Measurements from ENCODE around the gene FAM13B.
"Not testable (repeated sequence)": the region's sequence is repeated elsewhere in the genome, so short reads cannot be mapped to it uniquely, and the experiment has no call there.

The FAM13B gene

GRCh38 chr5:138032572-138033385, at the start of gene FAM13B:
Gene FAM13B, minus strand, starts transcription at chr5:138033079. Its CDS starts 13,968 bp downstream, at chr5:138019111.
- DNase-seq = peak; percentile 57 to 63

- DNase-seq = no peak
Observed at GRCh38 chr5:138082033-138082432, 49.2 kb upstream of the FAM13B start.

- no peak for DNase-seq
Observed at GRCh38 chr5:138078006-138078643, 45.2 kb upstream of the FAM13B start.

DNA sequence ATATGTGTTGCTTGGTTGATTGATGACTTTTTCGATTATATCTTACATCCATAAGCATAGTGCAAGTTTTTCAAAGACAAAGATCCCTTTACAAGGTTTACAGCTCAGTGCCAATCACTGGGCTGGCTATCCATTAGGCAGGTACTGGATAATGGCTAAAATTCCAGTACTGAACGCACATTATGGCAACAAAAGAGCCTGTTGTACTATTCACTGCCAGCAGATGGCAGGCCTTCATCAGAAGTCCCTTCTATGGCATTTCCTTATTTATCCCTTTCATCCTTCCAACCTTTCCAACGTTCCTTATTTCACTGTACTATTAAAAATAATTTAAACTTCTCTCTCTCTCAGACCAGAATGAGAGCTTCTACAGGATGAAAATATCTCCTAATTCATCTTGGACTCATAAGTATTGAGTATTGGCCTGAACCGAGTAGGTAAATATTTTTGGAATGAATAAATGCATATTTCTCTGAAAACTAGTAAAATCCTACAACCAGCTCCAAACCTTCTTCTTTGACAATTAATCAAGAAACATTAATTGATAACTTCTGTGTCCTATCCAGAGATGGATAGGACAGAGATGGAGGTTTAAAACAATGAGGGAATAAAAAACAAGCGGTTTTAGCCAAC, 44.3 kb upstream of the FAM13B start:
- peak; percentile 27 to 34 for DNase-seq

GRCh38 chr5:138070026-138070425, 37.1 kb upstream of the FAM13B start:
- not testable (repeated sequence) for DNase-seq

GRCh38 chr5:138068742-138069600, 36.1 kb upstream of the FAM13B start:
- DNase-seq = peak; percentile 45 to 46

- no peak for DNase-seq
Observed at GRCh38 chr5:138067945-138068344, 35.1 kb upstream of the FAM13B start.

- DNase-seq = no peak
Observed at GRCh38 chr5:138065102-138065501, 32.2 kb upstream of the FAM13B start.

- DNase-seq = no peak
Observed at GRCh38 chr5:138064526-138064925, 31.6 kb upstream of the FAM13B start.

GRCh38 chr5:138054847-138055558, 22.1 kb upstream of the FAM13B start:
- peak in 1 of 2 experiments; percentile 0 for DNase-seq

GRCh38 chr5:138054206-138054605, 21.3 kb upstream of the FAM13B start:
- no peak for DNase-seq

GRCh38 chr5:138053554-138053953, 20.7 kb upstream of the FAM13B start:
- no peak for DNase-seq

DNA sequence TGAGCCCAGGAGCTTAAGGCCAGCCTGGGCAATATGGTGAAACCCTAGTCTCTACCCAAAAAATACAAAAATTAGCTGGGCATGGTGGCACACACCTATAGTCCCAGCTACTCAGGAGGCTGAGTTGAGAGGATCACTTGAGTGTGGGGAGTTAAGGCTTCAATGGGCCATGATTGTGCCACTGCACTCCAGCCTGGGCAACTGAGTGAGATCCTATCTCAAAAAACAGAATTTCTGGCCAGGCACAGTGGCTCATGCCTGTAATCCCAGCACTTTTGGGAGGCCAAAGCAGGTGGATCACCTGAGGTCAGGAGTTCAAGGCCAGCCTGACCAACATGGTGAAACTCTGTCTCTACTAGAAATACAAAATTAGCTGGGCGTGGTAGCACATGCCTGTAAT, 19.8 kb upstream of the FAM13B start:
- not testable (repeated sequence) for DNase-seq

DNA sequence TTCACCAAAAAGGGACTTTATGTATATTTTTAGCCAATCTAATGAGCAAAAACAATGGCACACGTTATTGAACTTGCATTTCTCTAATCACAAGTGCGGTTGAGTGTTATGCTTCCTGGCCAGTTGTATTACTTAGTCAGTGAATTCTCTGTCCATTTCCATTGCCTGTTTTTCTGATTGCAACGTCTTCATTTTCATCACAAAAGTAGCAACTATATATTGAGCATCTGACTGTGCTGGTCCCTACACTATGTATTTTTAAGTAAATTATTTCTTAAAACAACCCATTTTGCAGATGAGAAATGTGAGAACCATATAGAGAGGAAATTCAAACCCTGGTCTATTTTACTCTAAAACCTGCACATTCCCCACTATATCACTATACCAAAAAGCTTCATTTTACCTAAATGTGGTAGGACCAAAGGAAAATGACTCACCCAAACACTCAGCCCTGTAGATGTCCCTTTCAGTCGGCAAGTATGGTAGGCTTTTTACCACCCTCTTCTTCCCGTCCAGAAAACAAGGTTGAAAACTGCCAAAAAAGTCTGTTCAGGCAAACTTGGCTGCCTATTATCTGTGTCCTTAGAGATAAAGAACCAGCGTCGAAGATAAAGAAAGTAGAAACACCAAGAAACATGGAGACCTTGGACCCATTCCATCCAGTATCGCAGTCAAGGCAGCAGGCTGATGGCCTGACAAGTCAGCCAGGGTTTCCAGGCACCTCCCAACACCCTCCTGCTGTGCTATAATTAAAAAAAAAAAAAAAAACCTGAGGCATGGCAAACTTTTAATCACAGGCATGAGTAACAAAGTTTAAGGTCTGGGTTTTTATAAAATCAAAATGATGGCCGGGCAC, 18.8 kb upstream of the FAM13B start:
- no peak for DNase-seq

GRCh38 chr5:138045283-138045682, 12.4 kb upstream of the FAM13B start:
- DNase-seq = not testable (repeated sequence)

DNA sequence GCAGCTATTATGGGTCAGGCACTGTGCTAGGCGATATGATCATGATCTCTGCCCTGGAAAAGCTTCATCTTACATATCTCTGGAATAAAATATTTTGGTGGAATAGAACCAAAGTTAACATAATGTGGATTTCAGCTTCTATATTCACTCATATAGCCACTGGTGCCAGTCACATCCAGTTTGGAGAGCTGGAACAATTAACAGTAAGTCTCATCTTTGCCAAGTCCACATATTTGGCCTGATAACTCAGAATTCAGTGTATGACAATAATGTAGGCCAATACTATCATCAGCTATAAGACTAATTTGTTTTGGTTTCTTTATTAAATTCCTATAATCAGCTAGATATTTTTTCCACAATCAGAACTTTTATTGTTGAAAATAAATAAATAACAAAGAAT, 5.9 kb upstream of the FAM13B start:
- no peak for DNase-seq

DNA sequence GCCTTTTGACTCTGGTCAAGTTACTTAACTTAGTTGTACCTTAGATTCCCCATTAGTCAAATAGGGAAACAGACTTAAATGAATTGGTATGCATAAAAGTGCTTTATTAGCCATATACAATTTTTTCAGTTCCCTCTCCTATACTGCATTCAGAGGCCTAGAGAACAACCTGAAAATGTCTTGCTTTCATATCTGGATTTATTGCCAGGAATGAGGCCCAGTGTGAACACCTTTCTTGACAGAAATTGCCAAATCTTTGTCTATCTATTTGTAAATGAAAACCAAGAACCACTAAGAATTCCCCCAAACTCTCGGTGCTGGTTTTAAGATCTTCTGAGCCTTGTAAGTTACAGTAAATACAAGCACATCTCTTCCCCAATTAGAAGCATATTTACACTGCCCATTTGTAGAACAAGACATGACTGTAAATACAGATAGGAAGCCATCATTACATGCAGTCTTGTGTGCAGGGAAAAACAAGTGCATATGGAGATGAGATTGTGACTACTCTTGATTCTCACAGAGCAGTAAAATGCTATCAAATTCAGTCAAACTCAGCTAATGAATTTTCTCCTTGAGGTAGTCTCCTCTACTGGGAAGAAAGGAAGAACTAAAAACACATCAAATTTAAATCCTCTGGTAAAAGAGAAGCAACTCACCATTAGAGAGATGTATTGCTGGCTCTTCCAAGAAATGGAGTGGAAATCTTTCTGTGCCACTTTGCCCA, 5.2 kb upstream of the FAM13B start:
- DNase-seq = no peak

GRCh38 chr5:138037271-138037670, 4.4 kb upstream of the FAM13B start:
- no peak for DNase-seq

DNA sequence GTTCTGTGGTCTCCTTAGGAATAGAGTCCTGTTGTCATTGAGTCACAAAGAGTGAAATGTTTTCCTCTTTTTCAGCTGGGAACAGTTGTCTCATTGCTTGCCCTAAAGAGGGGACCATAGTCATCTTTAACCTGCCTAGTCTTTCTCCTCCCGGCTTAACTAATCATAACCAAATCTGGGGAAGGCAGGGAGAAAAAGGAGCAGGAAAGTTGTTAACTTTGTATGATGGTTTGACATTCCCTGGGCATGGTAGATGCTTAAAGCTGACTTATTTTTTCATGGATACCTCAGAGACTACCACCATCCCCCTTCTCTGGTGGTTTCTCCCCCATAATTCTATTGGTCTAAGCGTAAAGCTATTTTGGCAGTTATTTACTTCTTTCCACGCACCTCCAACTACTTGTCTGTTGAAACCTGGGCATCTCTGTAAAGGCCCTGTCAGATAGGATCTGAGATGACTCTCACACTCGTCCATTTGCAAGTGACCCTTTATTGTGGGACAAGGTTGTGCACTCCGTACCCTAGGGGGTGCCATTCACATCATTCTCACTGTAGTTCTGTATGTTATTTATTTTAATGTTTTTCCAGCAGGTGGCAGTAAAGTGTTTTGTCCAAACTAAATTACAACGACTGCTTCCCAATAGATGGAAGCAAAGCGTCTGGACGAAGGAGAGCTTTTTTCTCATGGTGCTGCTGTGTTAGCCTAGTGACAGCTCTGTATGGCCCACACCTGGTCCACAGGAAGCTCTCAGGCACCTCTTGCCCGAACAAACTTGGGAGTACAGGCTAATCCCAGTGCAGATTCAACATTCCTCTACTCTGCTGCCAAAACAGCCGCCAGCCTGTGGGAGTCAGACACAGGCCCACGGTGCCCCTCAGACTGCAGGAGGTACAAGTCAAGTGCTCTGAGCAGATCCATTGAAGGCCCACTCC, 3.0 kb upstream of the FAM13B start:
- peak; percentile 89 to 92 for DNase-seq
